Measurements from ENCODE around the gene MACROD1. TPM values are rescaled to one million over a fixed set of nuclear protein-coding genes. Genes with fewer than 3 reads are reported as not detected.
A peak's percentile ranks its signal among the peaks of the same experiment; 100 is the strongest.

The MACROD1 gene
- total RNA-seq, 4 donors from 2014 or later = 10.4 to 31.5 (median 19.5) TPM

- Histone ChIP-seq H3K36me3 (peaks cover 9 to 51% (median 36%) of the 10 kb centered on the region in 3 donors), H3K9me3 (no peaks in the 10 kb centered on the region), H3K27me3 (peaks cover 0 to 4% (median 0%) of the 10 kb centered on the region in 4 donors), H3K27ac (peak overlapping the region; percentile 62 to 84 (median 72)), H3K4me3 (peak overlapping the region; percentile 25 to 64 (median 36)), H3K4me1 (peaks cover 32 to 66% (median 39%) of the 10 kb centered on the region in 3 donors)
- intact Hi-C loops (cut with DNase I) = no loop called here
- TF ChIP-seq POLR2A (IDR thresholded peaks at IDR 0.05) = no peak
- peak in 2 of 6 experiments; percentile 20 to 40 for TF ChIP-seq CTCF (IDR thresholded peaks at IDR 0.05)
- no peak for DNase-seq
- 55% methylated on average over 12 of the region's 54 CpGs; no CpG with 5 or more reads in 1 of the 2 donors for WGBS, 2 donors
These were observed 167.2 kb downstream of the MACROD1 start for GRCh38 chr11:63998558-63999348.

- Histone ChIP-seq H3K27me3 (peaks cover 0 to 4% (median 0%) of the 10 kb centered on the region in 4 donors), H3K27ac (peak overlapping the region in 2 of 4 donors; percentile 71 to 84), H3K4me3 (no peak overlapping the region), H3K9me3 (no peaks in the 10 kb centered on the region), H3K4me1 (peaks cover 32 to 70% (median 39%) of the 10 kb centered on the region in 3 donors), H3K36me3 (peaks cover 9 to 60% (median 36%) of the 10 kb centered on the region in 3 donors)
- intact Hi-C loops (cut with DNase I) = no loop called here
- WGBS, 2 donors = 78 to 81% methylated on average over 3 to 4 of the region's 11 CpGs
- DNase-seq = no peak
- no peak for TF ChIP-seq CTCF (IDR thresholded peaks at IDR 0.05)
- no peak for TF ChIP-seq POLR2A (IDR thresholded peaks at IDR 0.05)
These were observed 168.0 kb downstream of the MACROD1 start for GRCh38 chr11:63997801-63998337.

GRCh38 chr11:63997104-63997700, 168.7 kb downstream of the MACROD1 start:
- TF ChIP-seq POLR2A (IDR thresholded peaks at IDR 0.05) (no peak), CTCF (IDR thresholded peaks at IDR 0.05) (no peak)
- no peak overlapping the region for H3K4me3 ChIP-seq
- no peaks in the 10 kb centered on the region for H3K9me3 ChIP-seq
- WGBS, 2 donors = 55 to 89% methylated on average over 2 to 15 of the region's 27 CpGs
- no peak overlapping the region for H3K27ac ChIP-seq
- H3K4me1 ChIP-seq = peaks cover 32 to 64% (median 38%) of the 10 kb centered on the region in 3 donors
- H3K36me3 ChIP-seq = peaks cover 9 to 67% (median 36%) of the 10 kb centered on the region in 3 donors
- intact Hi-C loops (cut with DNase I) = no loop called here
- peaks cover 0 to 4% (median 0%) of the 10 kb centered on the region in 4 donors for H3K27me3 ChIP-seq
- DNase-seq = no peak

GRCh38 chr11:63996512-63996911, 169.4 kb downstream of the MACROD1 start:
- peaks cover 9 to 74% (median 36%) of the 10 kb centered on the region in 3 donors for H3K36me3 ChIP-seq
- 83% methylated on average over 2 of the region's 18 CpGs; no CpG with 5 or more reads in 1 of the 2 donors for WGBS, 2 donors

More at GRCh38 chr11:63996512-63996911, 169.4 kb downstream of the MACROD1 start:
- intact Hi-C loops (cut with DNase I) = no loop called here
- Histone ChIP-seq H3K9me3 (no peaks in the 10 kb centered on the region), H3K4me1 (peaks cover 32 to 57% (median 32%) of the 10 kb centered on the region in 3 donors), H3K27me3 (peaks cover 0 to 4% (median 0%) of the 10 kb centered on the region in 4 donors), H3K27ac (no peak overlapping the region), H3K4me3 (no peak overlapping the region)
- no peak for DNase-seq
- TF ChIP-seq CTCF (IDR thresholded peaks at IDR 0.05) (no peak), POLR2A (IDR thresholded peaks at IDR 0.05) (no peak)
